Gastrocnemius medialis (tissue), 4 donors: ENCODE data around the gene ABCC2.
"Not testable (repeated sequence)": the region's sequence is repeated elsewhere in the genome, so short reads cannot be mapped to it uniquely, and the experiment has no call there.

Source experiments
- POLR2A ChIP-seq, 2 donors: fragments of 450-650 bp; IDR thresholded peaks; one replicate each; pipeline ENCODE4 v1.6.1; 2017; ENCODE audit warnings: antibody characterized with exemption in 2 of 2, mild to moderate bottlenecking in 2 of 2, moderate library complexity in 2 of 2
- TF ChIP-seq, protein P1 (sequence below), 5 experiments: fragments of 450-650 bp in 3 of 5; fragments of 200-600 bp in 2 of 5; sonication (generic) in 2 of 5; IDR thresholded peaks in 4 of 5; conservative IDR thresholded peaks in 1 of 5; 1 replicate in 4 of 5; 2 replicates in 1 of 5; pipeline ENCODE4 v1.5.1; 2016 to 2019; ENCODE audit warnings: antibody characterized with exemption in 5 of 5, mild to moderate bottlenecking in 3 of 5, moderate library complexity in 3 of 5

DNA sequence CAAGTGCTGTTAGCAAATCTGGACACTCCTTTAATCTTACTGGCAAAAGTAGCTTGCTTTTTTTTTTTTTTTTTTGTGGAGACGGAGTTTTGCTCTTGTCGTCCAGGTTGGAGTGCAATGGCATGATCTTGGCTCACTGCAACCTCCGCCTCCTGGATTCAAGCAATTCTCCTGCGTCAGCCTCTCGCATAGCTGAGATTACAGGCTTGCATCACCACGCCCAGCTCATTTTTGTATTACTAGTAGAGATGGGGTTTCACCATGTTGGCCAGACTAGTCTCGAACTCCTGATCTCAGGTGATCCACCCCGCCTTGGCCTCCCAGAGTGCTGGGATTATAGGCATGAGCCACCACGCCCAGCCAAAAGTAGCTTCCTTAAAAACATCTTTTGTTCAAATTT, 112.6 kb downstream of the ABCC2 start:
- TF ChIP-seq, protein P1, sequence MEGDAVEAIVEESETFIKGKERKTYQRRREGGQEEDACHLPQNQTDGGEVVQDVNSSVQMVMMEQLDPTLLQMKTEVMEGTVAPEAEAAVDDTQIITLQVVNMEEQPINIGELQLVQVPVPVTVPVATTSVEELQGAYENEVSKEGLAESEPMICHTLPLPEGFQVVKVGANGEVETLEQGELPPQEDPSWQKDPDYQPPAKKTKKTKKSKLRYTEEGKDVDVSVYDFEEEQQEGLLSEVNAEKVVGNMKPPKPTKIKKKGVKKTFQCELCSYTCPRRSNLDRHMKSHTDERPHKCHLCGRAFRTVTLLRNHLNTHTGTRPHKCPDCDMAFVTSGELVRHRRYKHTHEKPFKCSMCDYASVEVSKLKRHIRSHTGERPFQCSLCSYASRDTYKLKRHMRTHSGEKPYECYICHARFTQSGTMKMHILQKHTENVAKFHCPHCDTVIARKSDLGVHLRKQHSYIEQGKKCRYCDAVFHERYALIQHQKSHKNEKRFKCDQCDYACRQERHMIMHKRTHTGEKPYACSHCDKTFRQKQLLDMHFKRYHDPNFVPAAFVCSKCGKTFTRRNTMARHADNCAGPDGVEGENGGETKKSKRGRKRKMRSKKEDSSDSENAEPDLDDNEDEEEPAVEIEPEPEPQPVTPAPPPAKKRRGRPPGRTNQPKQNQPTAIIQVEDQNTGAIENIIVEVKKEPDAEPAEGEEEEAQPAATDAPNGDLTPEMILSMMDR (IDR thresholded peaks at IDR 0.05 in 4 of 5, conservative IDR thresholded peaks at IDR 0.05 in 1 of 5): not testable (repeated sequence)
- not testable (repeated sequence) for TF ChIP-seq POLR2A (IDR thresholded peaks at IDR 0.05)
